Omental fat pad (tissue), 4 donors: ENCODE measurements around the gene ABLIM2. TPM values are rescaled to one million over a fixed set of nuclear protein-coding genes. Genes with fewer than 3 reads are reported as not detected.

ENCODE experiments used
- ATAC-seq: fragments of 150-250 bp; one replicate; pipeline ENCODE4 v1.9.1; 2016; ENCODE audit warnings: mild to moderate bottlenecking, moderate library complexity; ENCODE audit not compliant: low FRiP score
- DNase-seq: peaks from one replicate; pipeline ENCODE4 v3.0.0-alpha.2; 2019; ENCODE audit warnings: low spot score
- total RNA-seq, 4 donors: library from RNA; depleted of rRNA; stranded (reverse); fragments of >200 nt; gene quantifications; one replicate each; pipeline ENCODE4 v1.1.0, GENCODE V29; 2016
- TF ChIP-seq, protein P1 (sequence below), 3 donors: fragments of 450-650 bp; IDR thresholded peaks; one replicate each; pipeline ENCODE4 v1.5.1; 2016 to 2017; ENCODE audit warnings: antibody characterized with exemption in 3 of 3, mild to moderate bottlenecking in 3 of 3, moderate library complexity in 2 of 3

The ABLIM2 gene
- total RNA-seq, 4 donors from 2014 or later = 10.1 to 34.2 (median 13.7) TPM

DNA sequence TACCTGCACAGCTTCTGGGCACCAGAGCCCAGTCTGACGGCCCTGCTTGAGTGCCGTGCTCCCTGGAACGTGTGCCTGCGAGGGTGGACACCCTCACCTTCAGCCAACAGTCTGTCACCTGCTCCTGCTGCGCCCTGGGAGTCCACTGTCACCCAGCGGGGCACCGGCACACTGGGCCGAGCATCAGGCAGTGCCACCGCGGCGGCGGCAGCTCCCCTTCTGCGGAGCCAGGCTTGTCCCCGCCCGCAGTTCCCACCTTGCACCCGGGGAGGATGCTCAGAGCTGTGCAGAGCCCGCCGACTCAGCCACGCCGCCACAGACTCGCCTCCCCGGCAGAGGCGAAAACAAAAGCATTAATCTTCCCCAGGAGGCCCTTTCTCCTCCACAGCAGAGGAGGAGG, 86.8 kb downstream of the ABLIM2 start:
- no peak for ATAC-seq
- TF ChIP-seq, protein P1, sequence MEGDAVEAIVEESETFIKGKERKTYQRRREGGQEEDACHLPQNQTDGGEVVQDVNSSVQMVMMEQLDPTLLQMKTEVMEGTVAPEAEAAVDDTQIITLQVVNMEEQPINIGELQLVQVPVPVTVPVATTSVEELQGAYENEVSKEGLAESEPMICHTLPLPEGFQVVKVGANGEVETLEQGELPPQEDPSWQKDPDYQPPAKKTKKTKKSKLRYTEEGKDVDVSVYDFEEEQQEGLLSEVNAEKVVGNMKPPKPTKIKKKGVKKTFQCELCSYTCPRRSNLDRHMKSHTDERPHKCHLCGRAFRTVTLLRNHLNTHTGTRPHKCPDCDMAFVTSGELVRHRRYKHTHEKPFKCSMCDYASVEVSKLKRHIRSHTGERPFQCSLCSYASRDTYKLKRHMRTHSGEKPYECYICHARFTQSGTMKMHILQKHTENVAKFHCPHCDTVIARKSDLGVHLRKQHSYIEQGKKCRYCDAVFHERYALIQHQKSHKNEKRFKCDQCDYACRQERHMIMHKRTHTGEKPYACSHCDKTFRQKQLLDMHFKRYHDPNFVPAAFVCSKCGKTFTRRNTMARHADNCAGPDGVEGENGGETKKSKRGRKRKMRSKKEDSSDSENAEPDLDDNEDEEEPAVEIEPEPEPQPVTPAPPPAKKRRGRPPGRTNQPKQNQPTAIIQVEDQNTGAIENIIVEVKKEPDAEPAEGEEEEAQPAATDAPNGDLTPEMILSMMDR (IDR thresholded peaks at IDR 0.05) = no peak
- no peak for DNase-seq

- ATAC-seq (no peak), DNase-seq (no peak)
- TF ChIP-seq, protein P1 (IDR thresholded peaks at IDR 0.05) = no peak
These were observed 87.6 kb downstream of the ABLIM2 start for GRCh38 chr4:8070736-8071718.

DNA sequence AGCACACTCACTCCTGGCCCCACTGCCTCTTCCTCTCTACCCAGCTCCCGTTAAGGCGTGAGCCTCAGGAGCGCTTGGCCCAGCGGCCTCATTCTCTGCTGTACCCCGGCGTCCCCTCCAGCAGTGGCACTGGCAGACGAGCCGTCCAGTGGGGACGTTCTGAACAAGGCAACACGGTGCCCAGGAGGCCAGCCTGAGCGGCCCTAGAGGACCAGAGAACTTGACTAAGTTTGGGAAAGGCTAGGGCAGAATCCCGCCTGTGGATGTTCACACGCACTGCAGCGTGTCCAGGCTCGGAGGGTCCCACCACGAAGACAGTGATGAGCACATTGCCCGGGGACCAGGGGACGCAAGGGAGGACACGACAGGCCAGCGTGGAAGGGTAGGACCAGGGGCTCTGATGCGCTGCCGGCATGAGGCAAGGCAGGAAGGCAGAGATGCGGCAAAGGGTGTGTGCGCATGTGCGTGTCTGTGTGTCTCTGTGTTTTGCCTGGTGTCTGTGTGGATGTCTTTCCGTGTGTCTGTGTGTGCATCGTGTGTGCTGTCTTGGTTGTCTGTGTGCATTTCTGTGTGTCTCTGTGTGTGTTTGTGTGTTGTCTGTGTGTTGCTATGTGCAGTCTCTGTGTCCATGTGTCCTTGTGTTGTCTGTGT, 89.4 kb downstream of the ABLIM2 start:
- TF ChIP-seq, protein P1 (IDR thresholded peaks at IDR 0.05) = no peak
- ATAC-seq (no peak), DNase-seq (no peak)

- no peak for DNase-seq
- TF ChIP-seq, protein P1 (IDR thresholded peaks at IDR 0.05) = no peak
- ATAC-seq = no peak
These were observed 90.4 kb downstream of the ABLIM2 start for GRCh38 chr4:8067945-8068896.

- DNase-seq = no peak
- ATAC-seq = no peak
- TF ChIP-seq, protein P1 (IDR thresholded peaks at IDR 0.05) = no peak
These were observed 91.2 kb downstream of the ABLIM2 start for GRCh38 chr4:8067274-8067936.

GRCh38 chr4:8066336-8066931, 92.2 kb downstream of the ABLIM2 start:
- DNase-seq (no peak), ATAC-seq (no peak)
- TF ChIP-seq, protein P1 (IDR thresholded peaks at IDR 0.05) = no peak
